GM10266 (cell line): ENCODE data around the gene ZNF780B.

Experiments
- DNase-seq: peaks from one replicate; pipeline ENCODE4 v3.0.0; 2012; ENCODE audit errors: extremely low spot score
- TF ChIP-seq, protein P1 (sequence below): IDR thresholded peaks from 2 replicates; pipeline ENCODE4 v1.5.1; 2012; ENCODE audit warnings: mild to moderate bottlenecking, low read depth; ENCODE audit not compliant: control insufficient read depth, insufficient read depth; ENCODE audit errors: missing control alignments

ZNF780B gene

DNA sequence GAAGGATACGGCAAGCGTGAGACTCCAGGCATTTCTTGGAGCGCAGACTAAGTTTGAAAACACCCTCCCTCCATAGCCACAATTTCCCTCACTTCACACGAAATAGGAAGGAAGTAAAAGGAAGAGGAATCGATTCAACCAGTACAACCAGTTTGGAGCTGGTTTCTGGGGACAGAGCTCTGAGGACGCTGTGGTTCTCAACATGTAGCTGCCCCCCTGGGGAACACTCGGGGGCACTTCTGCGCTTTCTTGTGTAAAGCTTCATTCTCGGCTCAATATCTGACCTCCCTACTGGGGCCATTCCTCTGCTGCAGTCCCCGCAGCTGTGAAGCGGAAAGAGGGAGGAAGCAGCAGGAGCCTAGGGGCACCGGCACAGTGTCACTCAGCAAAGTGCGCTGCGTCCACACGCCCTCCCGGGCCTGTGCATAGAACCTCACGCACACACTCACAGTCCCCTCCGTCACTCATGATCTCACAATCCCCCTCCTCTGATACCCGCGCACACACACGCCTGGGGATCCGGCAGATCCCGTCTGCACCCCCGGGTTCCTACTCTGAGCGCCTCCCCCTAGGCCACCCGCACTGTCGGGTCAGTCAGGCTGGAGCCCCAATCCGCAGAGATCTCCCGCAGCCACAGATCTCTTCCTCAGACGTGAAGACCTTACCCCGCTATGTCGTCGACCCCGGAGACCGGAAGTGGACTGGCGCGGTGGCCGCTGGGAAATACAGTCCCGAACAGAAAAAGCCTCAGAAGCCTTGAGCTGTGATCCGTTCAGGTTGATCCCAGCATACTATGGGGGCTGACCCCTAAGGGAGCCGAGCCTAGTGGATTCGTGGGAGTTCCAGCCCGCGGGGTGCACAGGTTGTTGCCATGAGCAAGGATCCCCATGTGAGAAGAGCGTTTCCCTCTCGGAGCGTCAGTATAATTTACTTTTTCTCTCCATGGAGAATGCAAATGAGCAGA is 34.5 kb upstream of the ZNF780B start, which contains the start of gene ZNF780A:
Gene ZNF780A (minus strand): TSS at position 703 of the 964 bp plus-strand sequence. CDS start 6,190 bp downstream, outside the sequence.
- peak; percentile 73 for DNase-seq
- TF ChIP-seq, protein P1, sequence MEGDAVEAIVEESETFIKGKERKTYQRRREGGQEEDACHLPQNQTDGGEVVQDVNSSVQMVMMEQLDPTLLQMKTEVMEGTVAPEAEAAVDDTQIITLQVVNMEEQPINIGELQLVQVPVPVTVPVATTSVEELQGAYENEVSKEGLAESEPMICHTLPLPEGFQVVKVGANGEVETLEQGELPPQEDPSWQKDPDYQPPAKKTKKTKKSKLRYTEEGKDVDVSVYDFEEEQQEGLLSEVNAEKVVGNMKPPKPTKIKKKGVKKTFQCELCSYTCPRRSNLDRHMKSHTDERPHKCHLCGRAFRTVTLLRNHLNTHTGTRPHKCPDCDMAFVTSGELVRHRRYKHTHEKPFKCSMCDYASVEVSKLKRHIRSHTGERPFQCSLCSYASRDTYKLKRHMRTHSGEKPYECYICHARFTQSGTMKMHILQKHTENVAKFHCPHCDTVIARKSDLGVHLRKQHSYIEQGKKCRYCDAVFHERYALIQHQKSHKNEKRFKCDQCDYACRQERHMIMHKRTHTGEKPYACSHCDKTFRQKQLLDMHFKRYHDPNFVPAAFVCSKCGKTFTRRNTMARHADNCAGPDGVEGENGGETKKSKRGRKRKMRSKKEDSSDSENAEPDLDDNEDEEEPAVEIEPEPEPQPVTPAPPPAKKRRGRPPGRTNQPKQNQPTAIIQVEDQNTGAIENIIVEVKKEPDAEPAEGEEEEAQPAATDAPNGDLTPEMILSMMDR, result no peak

DNA sequence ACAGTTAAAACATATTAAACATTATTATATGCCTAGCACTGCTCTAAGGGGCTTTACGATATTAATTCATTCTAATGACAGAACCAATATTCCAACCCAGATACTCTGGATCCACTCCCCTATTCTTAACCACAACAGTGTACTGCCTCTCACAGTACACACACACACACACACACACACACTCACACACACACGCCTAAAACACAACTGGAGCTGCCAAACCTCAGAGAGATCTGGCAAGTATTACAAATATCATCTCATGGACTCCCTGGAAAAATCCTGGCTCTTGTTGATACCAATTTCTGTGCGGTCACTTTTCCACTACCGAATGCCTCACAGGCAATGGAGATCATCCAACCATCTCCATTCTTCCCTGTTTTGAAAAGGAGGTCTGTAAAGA is 33.4 kb upstream of the ZNF780B start:
- DNase-seq, result no peak
- TF ChIP-seq, protein P1, result no peak

DNA sequence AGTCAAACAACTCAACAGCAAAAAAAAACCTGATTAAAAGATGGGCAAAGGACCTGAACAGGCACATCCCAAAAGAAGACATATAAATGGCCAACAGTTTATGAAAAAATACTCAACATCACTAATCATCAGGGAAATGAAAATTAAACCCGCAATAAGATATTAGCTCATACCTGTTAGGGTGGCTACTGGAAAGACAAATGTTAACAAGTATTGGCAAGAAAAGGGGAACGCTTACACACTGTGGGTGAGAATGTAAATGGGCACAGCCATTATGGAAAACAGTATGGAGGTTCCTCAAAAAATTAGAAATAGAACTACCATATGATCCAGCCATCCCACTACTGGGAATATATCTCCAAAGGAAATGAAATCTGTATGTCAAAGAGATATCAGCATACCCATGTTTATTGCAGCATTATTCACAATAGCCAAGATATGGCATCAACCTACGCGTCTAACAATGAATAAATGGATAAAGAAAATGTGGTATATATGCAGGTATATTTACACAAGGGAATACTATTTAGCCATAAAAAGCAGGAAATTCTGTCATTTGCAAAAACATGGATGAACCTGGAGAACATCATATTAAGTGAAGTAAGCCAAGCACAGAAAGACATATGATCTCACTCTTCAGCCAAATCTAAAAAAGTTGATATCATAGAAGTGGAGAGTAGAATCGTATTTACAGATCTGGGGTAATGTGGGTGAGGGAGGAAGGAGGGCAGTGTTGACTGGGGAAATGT is 32.4 kb upstream of the ZNF780B start:
- TF ChIP-seq, protein P1, result no peak
- no peak for DNase-seq

DNA sequence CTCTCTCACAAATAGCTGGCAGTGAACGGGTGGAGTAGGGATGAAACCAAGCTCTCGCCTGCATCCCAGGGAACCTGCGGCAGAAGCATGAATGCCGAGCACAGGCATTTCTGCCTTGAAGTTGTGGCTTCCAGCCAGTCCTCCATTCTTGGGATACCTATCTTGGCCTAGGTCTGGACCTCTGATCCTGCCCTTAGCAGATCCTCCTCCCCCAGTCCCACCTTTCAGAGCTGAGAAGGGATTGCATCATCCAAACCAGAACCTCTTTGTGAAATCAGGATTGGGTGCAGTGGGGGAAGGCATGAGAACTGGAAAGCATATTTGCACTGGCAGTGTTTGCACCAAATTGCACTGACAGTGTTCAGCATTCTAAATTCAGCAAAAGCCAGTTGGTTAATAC is 28.9 kb upstream of the ZNF780B start:
- TF ChIP-seq, protein P1, result no peak
- no peak for DNase-seq

DNA sequence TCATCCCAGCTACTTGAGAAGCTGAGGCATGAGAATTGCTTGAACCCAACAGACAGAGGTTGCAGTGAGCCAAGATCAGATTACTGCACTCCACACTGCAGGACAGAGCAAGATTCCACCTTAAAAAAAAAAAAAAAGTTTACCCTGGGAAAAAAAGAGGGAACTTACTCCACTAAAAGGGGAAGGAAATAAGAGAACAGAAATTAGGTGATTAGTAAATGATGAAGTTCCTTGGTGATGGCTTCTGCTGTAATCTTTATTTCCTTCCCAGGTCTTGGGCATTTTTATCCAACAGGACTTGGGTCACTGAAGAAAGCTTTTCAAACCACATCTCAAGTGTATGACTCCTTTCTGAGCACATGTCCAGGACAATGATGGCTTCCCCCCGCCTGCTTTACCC is 25.4 kb upstream of the ZNF780B start:
- DNase-seq, result no peak
- TF ChIP-seq, protein P1, result no peak

DNA sequence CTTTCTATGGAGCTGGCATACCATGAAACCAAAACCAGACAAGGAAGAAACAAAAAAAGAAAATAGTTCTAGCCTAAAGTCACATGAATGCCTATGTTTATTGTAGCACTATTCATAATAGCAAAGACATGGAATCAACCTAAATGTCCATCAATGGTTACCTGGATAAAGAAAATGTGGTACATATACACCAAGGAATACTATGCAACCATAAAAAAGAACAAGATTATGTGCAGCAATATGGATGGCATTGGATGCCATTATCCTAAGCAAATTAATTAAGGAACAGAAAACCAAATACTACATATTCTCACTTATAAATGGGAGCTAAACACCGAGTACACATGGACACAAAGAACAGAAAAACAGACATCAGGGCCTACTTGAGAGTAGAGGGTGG is 24.3 kb upstream of the ZNF780B start:
- TF ChIP-seq, protein P1, result no peak
- no peak for DNase-seq
